Fibroblast of skin of left quadriceps (primary cell): Measurements from ENCODE around the gene SLC30A10.
"Not testable (repeated sequence)": the region's sequence is repeated elsewhere in the genome, so short reads cannot be mapped to it uniquely, and the experiment has no call there.

Experiments
- DNase-seq, 2 experiments: peaks; one replicate each; pipeline ENCODE4 v3.0.0-alpha.2; 2013; ENCODE audit warnings: low read depth in 2 of 2

SLC30A10 gene

DNA sequence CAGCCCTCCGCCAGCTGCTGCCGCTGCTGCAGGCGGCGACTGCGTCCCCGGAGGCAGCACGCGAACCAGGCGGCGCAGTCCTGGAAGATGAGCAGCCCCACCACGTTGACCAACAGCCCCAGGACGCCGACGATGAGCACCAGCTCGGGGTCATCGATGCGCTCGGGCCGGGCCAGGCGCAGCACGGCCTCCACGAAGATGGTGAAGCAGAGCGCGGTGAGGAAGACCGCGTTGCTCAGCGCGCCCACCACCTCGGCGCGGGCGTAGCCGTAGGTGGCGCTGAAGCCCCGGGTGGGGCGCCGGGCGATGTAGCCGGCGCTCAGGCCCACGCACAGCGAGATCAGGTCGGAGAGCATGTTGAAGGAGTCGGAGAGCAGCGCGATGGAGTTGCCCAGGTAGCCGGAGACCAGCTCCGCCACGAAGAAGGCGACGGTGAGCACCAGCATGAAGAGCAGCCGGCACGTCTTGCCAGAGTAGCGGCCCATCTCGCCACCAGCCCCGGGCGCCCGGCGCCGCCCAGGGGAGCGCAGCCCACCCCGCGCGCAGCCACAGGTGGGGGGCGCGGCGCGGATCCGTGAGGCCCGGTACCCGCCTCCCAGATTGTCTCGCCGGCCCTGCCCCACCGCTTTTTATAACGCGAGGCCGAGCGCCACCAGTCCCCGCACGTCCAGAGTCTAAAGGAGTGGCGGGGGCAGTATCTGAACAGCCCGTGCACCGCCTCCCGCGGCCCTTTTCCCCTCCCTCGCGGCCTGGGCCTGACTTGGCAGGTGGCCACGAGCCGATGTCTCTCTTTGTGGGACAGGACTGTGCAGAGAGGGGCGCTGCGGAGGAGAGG is at the start of gene SLC30A10:
Gene SLC30A10 (minus strand): TSS at position 602 of the 835 bp plus-strand sequence. CDS start 117 bp downstream, at position 485.
- no peak for DNase-seq

DNA sequence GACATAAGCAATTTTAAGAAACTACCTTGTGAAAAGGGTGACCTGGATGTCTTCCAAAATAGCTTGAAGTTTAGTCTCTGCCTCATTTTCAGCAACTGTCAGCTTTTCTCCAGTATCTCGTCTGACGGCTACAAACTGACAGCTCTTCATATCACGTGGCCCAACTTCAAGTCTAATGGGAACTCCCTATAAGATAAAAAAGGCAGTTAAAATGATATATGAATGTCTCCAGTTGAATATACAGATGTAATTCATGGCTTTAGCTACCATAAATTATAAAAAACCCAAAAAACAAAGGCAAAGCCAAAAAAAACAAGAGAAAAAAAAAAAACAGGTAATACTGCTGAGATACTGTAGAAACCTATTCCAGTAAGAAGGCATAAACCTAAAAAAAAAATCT is 44.9 kb upstream of the SLC30A10 start:
- no peak for DNase-seq

DNA sequence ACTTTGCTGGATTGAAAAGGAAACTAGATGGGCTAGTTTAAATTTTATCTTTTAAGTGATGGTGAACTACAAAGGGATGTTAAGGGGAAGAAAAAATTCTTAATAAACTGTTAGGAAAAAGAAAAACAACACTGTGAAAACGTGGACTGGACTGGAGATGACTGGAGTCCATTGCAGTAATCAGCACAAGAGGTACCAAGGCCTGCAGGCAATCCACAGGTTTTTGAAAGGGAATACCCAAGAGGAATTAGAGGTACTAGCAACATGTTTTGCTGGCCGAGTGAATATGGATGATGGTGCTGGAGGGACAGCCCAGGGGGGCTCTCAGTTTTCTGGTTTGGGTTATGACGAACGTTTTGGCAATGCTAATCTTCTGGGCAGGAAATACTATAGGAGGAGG is 39.0 kb upstream of the SLC30A10 start:
- no peak for DNase-seq

DNA sequence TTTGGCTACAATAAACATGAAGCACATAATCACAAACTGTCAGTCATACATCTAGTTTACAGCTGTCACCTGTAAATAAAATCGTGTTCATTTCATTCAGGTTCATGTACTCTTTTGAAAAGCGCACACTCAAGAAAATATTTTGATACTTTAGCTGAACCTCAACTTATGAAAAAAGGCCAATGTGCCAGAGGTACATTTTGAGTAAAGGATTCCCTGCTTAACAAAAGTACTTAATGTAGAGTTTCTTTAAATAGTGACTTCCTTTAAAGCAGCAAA is 37.7 kb upstream of the SLC30A10 start:
- no peak for DNase-seq

- DNase-seq, result no peak
Measured at GRCh38 chr1:219965285-219966070, 37.1 kb upstream of the SLC30A10 start.

GRCh38 chr1:219963432-219963831 is 35.1 kb upstream of the SLC30A10 start:
- DNase-seq, result no peak

GRCh38 chr1:219961684-219962083 is 33.3 kb upstream of the SLC30A10 start:
- DNase-seq, result no peak

DNA sequence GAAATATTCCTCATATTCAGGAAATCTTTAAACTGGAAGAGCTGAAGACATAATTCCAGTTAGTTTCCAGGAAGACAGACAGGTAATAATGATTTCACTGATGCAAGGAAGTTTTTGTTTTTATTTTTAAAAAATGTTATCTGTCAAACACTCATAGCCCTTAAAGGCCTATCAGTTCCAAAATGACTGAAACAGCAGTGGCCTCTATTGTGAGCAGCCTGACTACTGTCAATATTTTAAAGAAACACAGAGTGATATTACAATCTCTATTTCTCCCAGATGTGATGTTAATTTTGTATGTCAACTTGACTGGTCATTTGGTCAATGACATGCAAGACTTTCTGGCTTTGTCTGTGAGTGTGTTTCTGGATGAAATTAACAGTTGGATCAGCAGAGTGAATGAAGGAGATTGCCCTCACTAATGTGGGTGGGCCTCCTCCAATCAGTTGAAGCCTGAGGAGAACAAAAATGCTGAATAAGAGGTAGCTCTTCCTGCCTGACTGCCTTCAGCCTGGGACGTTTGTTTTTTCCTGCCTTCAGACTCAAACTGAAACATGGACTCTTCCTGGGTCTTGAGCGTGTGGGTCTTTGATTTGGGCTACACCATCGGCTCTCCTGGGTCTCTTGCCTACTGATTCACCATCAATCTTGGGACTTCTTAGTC is 31.3 kb upstream of the SLC30A10 start:
- no peak for DNase-seq

- no peak for DNase-seq
Measured at GRCh38 chr1:219958875-219959417, 30.6 kb upstream of the SLC30A10 start.

- no peak for DNase-seq
Measured at GRCh38 chr1:219954736-219955421, 26.5 kb upstream of the SLC30A10 start.

DNA sequence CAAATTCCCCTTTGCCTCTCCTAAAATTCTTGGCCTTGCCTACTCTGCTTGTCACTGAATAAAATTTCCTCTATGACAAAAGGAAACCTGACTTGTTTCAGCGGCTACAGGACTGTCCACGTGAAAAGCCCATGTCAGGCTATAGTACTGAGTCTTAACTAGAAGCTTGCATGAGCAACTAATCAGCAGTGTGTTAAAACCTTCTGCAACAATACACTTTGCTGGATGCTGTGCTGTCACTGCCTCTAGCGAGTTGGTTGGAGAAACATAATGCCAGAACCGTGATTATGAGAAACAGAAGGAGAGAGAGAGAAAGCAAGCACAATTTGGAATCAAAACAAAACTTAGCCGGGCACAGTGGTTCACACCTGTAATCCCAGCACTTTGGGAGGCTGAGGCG is 25.7 kb upstream of the SLC30A10 start:
- DNase-seq, result no peak

- DNase-seq, result no peak
Measured at GRCh38 chr1:219952361-219952760, 24.0 kb upstream of the SLC30A10 start.

GRCh38 chr1:219949227-219949626 is 20.9 kb upstream of the SLC30A10 start:
- DNase-seq, result not testable (repeated sequence)

DNA sequence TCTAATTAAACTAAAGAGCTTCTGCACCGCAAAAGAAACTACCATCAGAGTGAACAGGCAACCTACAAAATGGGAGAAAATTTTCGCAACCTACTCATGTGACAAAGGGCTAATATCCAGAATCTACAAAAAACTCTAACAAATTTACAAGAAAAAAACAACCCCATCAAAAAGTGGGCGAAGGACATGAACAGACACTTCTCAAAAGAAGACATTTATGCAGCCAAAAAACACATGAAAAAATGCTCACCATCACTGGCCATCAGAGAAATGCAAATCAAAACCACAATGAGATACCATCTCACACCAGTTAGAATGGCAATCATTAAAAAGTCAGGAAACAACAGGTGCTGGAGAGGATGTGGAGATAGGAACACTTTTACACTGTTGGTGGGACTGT is 20.4 kb upstream of the SLC30A10 start:
- DNase-seq, result not testable (repeated sequence)

DNA sequence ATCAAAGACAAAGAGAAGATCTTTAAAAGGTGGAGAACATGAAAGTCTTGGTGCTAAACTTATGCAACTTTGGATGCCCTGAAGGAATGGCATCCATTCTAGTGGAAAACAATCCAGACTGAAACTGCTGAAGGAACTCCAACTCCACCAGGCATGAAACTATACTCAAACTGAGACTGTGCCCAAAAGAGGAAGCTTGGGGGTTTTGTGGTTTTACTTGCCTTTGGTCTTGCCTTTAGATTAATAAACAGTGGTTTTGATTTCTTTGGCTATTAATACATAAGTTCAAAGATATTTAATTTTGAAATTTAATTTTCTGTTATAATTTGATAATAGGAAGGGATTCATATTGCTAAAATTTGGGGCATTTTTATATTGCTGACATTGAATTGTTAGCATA is 17.4 kb upstream of the SLC30A10 start:
- no peak for DNase-seq

- no peak for DNase-seq
Measured at GRCh38 chr1:219941179-219942118, 13.1 kb upstream of the SLC30A10 start.

GRCh38 chr1:219940707-219941106 is 12.3 kb upstream of the SLC30A10 start:
- DNase-seq, result no peak

DNA sequence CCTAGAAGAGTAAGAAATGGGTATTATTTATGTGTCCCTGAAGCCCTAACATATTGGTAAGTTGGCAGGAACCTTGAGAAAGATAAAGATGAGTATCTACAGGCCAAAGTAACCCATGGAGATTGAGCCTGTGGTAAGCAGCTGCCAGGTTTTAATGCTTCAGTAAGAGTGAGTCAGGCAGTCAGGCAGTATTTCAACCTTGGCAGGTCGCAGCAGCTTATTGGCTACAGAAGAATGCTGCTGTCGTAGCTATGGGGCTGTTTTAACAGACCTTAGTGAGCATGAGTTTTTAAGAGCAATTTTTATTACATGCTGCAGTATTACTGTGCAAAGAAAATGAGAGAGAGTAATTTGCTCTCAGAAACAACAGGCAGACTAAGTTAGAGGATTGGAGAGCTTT is 10.3 kb upstream of the SLC30A10 start:
- peak; percentile 31 to 39 for DNase-seq

DNA sequence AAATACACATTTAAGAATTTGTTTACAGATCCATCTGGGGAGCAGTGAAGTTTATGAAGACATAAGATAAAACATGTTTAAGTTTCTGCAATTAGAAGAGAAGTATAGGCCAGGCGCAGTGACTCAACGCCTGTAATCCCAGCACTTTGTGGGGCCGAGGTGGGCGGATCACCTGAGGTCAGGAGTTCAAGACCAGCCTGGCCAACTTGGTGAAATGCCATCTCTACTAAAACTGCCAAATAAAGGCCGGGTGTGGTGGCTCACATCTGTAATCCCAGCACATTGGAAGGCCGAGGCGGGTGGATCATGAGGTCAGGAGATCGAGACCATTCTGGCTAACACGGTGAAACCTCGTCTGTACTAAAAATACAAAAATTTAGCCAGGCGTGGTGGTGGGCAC is 5.4 kb upstream of the SLC30A10 start:
- not testable (repeated sequence) for DNase-seq

GRCh38 chr1:219931033-219931432 is 2.7 kb upstream of the SLC30A10 start:
- no peak for DNase-seq

- no peak for DNase-seq
Measured at GRCh38 chr1:219928791-219929118, 398 bp upstream of the SLC30A10 start.
